Measurements from ENCODE around the gene LCN12. TPM values are rescaled to one million over a fixed set of nuclear protein-coding genes. Genes with fewer than 3 reads are reported as not detected.

The LCN12 gene
- polyA plus RNA-seq, 1 of the 3 experiments (the other 2 are of a cell fraction) = 0.87 TPM

DNA sequence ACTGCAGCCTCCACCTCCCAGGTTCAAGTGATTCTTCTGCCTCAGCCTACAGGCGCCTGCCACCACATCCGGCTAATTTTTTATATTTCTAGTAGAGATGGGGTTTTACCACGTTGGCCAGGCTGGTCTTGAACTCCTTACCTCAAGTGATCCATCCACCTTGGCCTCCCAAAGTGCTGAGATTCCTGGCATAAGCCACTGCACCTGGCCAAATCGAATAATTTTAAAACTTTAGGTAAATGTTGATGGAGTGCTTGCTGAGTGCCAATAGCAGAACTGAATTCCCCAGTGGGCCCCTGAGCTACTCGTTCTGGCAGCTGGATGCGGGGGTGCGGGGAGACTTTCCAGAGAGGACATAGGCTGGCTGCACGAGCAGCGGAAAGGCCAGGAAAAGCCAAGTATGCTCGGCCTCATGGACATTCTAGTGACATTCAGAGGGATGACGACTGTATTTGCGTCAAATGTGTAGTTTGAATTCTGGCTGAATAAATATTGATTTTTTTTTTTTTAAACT is 49.0 kb upstream of the LCN12 start:
- no peaks in the 10 kb centered on the region for H4K20me1 ChIP-seq (ENCODE audit: insufficient read depth)
- H3K4me2 ChIP-seq = no peak overlapping the region
- H3K4me3 ChIP-seq (ENCODE audit: low read depth in 2 of 2, low read length in 1 of 2) = no peak overlapping the region
- H3K79me2 ChIP-seq (ENCODE audit: insufficient read depth) = peaks cover 8% of the 10 kb centered on the region; the same call in 1 of the 2 replicates
- TF ChIP-seq FOSL2 (IDR thresholded peaks at IDR 0.05; ENCODE audit: borderline replicate concordance, low read depth) (no peak), NFIC (IDR thresholded peaks at IDR 0.05; ENCODE audit: borderline replicate concordance) (no peak)
- peaks cover 16 to 21% of the 10 kb centered on the region in 2 experiments for H3K36me3 ChIP-seq (replicated peaks in 1 of 2; ENCODE audit: control insufficient read depth in 1 of 2, insufficient read depth in 2 of 2, low read length in 1 of 2)
- H3K27ac ChIP-seq (ENCODE audit: low read depth in 2 of 2, low read length in 1 of 2) = peak overlapping the region; percentile 41 to 75; a peak in 3 of 4 replicates
- ChIA-PET CTCF (interaction anchor here (0.7 to 1.3 kb wide), 3 partner anchors 56 to 147 kb away, joined by 3 read pairs; partner anchors contain the start of gene AJM1), POLR2A (no interaction called here)
- WGBS (ENCODE audit: low lambda C conversion rate) = 75% methylated on average over 12 of the region's 12 CpGs
- H3K9me2 ChIP-seq = no peaks in the 10 kb centered on the region
- peaks cover 6 to 19% of the 10 kb centered on the region in 2 experiments; a peak in 3 of 4 replicates for H3K4me1 ChIP-seq (ENCODE audit: control insufficient read depth in 1 of 2, insufficient read depth in 2 of 2, low read depth in 1 of 2, low read length in 1 of 2)
- H3F3A ChIP-seq (replicated peaks; ENCODE audit: insufficient read depth) = peaks cover 29% of the 10 kb centered on the region
- DNase-seq = no peak
- no peaks in the 10 kb centered on the region for H3K9me3 ChIP-seq
- no peak overlapping the region for H3K9ac ChIP-seq
- no peaks in the 10 kb centered on the region for H3K27me3 ChIP-seq (ENCODE audit: insufficient read depth)
- no peak overlapping the region for H2AFZ ChIP-seq (ENCODE audit: low read depth)

DNA sequence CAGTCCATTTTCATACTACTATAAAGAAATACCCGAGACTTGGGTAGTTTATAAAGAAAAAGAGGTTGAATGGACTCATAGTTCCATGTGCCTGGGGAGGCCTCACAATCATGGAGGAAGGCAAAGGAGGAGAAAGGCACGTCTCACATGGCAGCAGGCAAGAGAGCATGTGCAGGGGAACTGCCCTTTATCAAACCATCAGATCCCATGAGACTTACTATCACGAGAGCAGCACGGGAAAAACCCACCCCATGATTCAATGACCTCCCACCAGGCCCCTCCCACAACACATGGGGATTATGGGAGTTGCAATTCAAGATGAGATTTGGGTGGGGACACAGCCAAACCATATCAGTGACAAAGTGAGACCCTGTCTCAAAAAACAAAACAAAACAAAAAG is 45.8 kb upstream of the LCN12 start:
- no peaks in the 10 kb centered on the region for H4K20me1 ChIP-seq (ENCODE audit: insufficient read depth)
- no peak overlapping the region for H3K4me2 ChIP-seq
- no peak overlapping the region for H3K9ac ChIP-seq
- H3K9me2 ChIP-seq = no peaks in the 10 kb centered on the region
- peaks cover 14% of the 10 kb centered on the region for H3F3A ChIP-seq (replicated peaks; ENCODE audit: insufficient read depth)
- peaks cover 3% of the 10 kb centered on the region; the same call in 1 of the 2 replicates for H3K79me2 ChIP-seq (ENCODE audit: insufficient read depth)
- H3K27me3 ChIP-seq (ENCODE audit: insufficient read depth) = no peaks in the 10 kb centered on the region
- peaks cover 6 to 15% of the 10 kb centered on the region in 2 experiments; a peak in 3 of 4 replicates for H3K4me1 ChIP-seq (ENCODE audit: control insufficient read depth in 1 of 2, insufficient read depth in 2 of 2, low read depth in 1 of 2, low read length in 1 of 2)
- H3K9me3 ChIP-seq = no peaks in the 10 kb centered on the region
- no peak for DNase-seq
- TF ChIP-seq, protein P1, sequence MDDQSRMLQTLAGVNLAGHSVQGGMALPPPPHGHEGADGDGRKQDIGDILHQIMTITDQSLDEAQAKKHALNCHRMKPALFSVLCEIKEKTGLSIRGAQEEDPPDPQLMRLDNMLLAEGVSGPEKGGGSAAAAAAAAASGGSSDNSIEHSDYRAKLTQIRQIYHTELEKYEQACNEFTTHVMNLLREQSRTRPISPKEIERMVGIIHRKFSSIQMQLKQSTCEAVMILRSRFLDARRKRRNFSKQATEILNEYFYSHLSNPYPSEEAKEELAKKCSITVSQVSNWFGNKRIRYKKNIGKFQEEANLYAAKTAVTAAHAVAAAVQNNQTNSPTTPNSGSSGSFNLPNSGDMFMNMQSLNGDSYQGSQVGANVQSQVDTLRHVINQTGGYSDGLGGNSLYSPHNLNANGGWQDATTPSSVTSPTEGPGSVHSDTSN (IDR thresholded peaks at IDR 0.05) = no peak
- TF ChIP-seq, protein P2, sequence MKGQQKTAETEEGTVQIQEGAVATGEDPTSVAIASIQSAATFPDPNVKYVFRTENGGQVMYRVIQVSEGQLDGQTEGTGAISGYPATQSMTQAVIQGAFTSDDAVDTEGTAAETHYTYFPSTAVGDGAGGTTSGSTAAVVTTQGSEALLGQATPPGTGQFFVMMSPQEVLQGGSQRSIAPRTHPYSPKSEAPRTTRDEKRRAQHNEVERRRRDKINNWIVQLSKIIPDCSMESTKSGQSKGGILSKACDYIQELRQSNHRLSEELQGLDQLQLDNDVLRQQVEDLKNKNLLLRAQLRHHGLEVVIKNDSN (IDR thresholded peaks at IDR 0.05; ENCODE audit: borderline replicate concordance, low read depth) = no peak
- TF ChIP-seq GATA2 (CRISPR knock-in tag; IDR thresholded peaks at IDR 0.05) (no peak), SIN3A (IDR thresholded peaks at IDR 0.05; ENCODE audit: borderline replicate concordance, low read depth, low read length) (no peak), POLR2AphosphoS5 (IDR thresholded peaks at IDR 0.05; ENCODE audit: low read depth, low read length) (no peak), JUND (IDR thresholded peaks at IDR 0.05) (no peak), GABPA (IDR thresholded peaks at IDR 0.05; ENCODE audit: low read depth) (no peak), FOSL2 (IDR thresholded peaks at IDR 0.05; ENCODE audit: borderline replicate concordance, low read depth) (no peak), RFX5 (IDR thresholded peaks at IDR 0.05; ENCODE audit: low read length) (no peak), RXRA (IDR thresholded peaks at IDR 0.05; ENCODE audit: borderline replicate concordance, low read depth) (no peak), CHD2 (IDR thresholded peaks at IDR 0.05; ENCODE audit: low read length, partially characterized antibody) (no peak), SMC3 (IDR thresholded peaks at IDR 0.05; ENCODE audit: low read depth, low read length) (no peak)
- TF ChIP-seq, protein P3, sequence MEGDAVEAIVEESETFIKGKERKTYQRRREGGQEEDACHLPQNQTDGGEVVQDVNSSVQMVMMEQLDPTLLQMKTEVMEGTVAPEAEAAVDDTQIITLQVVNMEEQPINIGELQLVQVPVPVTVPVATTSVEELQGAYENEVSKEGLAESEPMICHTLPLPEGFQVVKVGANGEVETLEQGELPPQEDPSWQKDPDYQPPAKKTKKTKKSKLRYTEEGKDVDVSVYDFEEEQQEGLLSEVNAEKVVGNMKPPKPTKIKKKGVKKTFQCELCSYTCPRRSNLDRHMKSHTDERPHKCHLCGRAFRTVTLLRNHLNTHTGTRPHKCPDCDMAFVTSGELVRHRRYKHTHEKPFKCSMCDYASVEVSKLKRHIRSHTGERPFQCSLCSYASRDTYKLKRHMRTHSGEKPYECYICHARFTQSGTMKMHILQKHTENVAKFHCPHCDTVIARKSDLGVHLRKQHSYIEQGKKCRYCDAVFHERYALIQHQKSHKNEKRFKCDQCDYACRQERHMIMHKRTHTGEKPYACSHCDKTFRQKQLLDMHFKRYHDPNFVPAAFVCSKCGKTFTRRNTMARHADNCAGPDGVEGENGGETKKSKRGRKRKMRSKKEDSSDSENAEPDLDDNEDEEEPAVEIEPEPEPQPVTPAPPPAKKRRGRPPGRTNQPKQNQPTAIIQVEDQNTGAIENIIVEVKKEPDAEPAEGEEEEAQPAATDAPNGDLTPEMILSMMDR (IDR thresholded peaks at IDR 0.05) = no peak
- TF ChIP-seq, protein P4, sequence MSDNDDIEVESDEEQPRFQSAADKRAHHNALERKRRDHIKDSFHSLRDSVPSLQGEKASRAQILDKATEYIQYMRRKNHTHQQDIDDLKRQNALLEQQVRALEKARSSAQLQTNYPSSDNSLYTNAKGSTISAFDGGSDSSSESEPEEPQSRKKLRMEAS (IDR thresholded peaks at IDR 0.05; ENCODE audit: low read depth) = no peak
- TF ChIP-seq, protein P5, sequence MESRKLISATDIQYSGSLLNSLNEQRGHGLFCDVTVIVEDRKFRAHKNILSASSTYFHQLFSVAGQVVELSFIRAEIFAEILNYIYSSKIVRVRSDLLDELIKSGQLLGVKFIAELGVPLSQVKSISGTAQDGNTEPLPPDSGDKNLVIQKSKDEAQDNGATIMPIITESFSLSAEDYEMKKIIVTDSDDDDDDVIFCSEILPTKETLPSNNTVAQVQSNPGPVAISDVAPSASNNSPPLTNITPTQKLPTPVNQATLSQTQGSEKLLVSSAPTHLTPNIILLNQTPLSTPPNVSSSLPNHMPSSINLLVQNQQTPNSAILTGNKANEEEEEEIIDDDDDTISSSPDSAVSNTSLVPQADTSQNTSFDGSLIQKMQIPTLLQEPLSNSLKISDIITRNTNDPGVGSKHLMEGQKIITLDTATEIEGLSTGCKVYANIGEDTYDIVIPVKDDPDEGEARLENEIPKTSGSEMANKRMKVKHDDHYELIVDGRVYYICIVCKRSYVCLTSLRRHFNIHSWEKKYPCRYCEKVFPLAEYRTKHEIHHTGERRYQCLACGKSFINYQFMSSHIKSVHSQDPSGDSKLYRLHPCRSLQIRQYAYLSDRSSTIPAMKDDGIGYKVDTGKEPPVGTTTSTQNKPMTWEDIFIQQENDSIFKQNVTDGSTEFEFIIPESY (IDR thresholded peaks at IDR 0.05; ENCODE audit: borderline replicate concordance, low read depth) = no peak
- H2AFZ ChIP-seq (ENCODE audit: low read depth) = no peak overlapping the region
- ChIA-PET POLR2A (no interaction called here), CTCF (no interaction called here)
- WGBS (ENCODE audit: low lambda C conversion rate) = 82% methylated on average over 4 of the region's 4 CpGs
- peaks cover 7 to 12% of the 10 kb centered on the region in 2 experiments for H3K36me3 ChIP-seq (replicated peaks in 1 of 2; ENCODE audit: control insufficient read depth in 1 of 2, insufficient read depth in 2 of 2, low read length in 1 of 2)
- no peak overlapping the region for H3K27ac ChIP-seq (ENCODE audit: low read depth in 2 of 2, low read length in 1 of 2)
- no peak overlapping the region for H3K4me3 ChIP-seq (ENCODE audit: low read depth in 2 of 2, low read length in 1 of 2)

Measured in SK-N-SH (cell line).